H1 (cell line): ENCODE measurements around the gene HEPHL1. TPM values are rescaled to one million over a fixed set of nuclear protein-coding genes. Genes with fewer than 3 reads are reported as not detected.

Experiments used
- CTCF ChIA-PET: fragments of 300-600 bp; sonication (Branson Sonifier 250); formaldehyde crosslinking; loops from one replicate; lab custom pipeline; 2021; ENCODE audit not compliant: partially characterized antibody; lab: Charles Lee
- POLR2A ChIA-PET: fragments of 300-600 bp; sonication (Branson Sonifier 250); formaldehyde crosslinking; loops from one replicate; lab custom pipeline; 2021; ENCODE audit warnings: inconsistent platforms; ENCODE audit not compliant: partially characterized antibody; lab: Charles Lee
- DNase-seq, 2 experiments: peaks; one replicate each; pipeline versions ENCODE4 v3.0.0 to v3.0.0-alpha.2; 2010 to 2022; ENCODE audit warnings: low spot score in 2 of 2, low read depth in 1 of 2, mixed read lengths in 1 of 2
- FAIRE-seq: peaks from 2 replicates; lab custom pipeline; 2011; peaks lifted over from hg19 to GRCh38; lab: Jason Lieb, UNC
- H2AFZ ChIP-seq: 2 replicates; pipeline ENCODE4 v1.8.1; 2012; ENCODE audit warnings: low read length, inconsistent platforms
- H2AK5ac ChIP-seq: 2 replicates; pipeline ENCODE4 v1.6.1; 2013; ENCODE audit warnings: low read depth, low read length
- H2BK120ac ChIP-seq: replicated peaks from 2 replicates; pipeline ENCODE3; 2013; ENCODE audit warnings: low read depth, low read length, inconsistent platforms
- H2BK12ac ChIP-seq: 2 replicates; pipeline ENCODE4 v1.6.1; 2013; ENCODE audit warnings: low read depth, low read length
- H2BK15ac ChIP-seq: 2 replicates; pipeline ENCODE4 v1.6.1; 2013; ENCODE audit warnings: low read length
- H2BK20ac ChIP-seq: 2 replicates; pipeline ENCODE4 v1.6.1; 2013; ENCODE audit warnings: low read length
- H2BK5ac ChIP-seq: 2 replicates; pipeline ENCODE4 v1.6.1; 2013; ENCODE audit warnings: low read depth, low read length
- H3K14ac ChIP-seq: 2 replicates; pipeline ENCODE4 v1.6.1; 2013; ENCODE audit warnings: inconsistent platforms; ENCODE audit not compliant: insufficient read length
- H3K18ac ChIP-seq: 2 replicates; pipeline ENCODE4 v1.6.1; 2013; ENCODE audit warnings: low read length; ENCODE audit errors: extremely low read depth
- H3K23ac ChIP-seq: 2 replicates; pipeline ENCODE4 v1.6.1; 2013; ENCODE audit warnings: inconsistent platforms; ENCODE audit not compliant: insufficient read length
- H3K23me2 ChIP-seq: 2 replicates; pipeline ENCODE4 v1.6.1; 2013; ENCODE audit warnings: low read depth, low read length
- H3K27ac ChIP-seq: 2 replicates; pipeline ENCODE4 v1.6.1; 2011; ENCODE audit warnings: low read depth, low read length, inconsistent platforms
- H3K27me3 ChIP-seq, 4 experiments: replicated peaks in 1 of 4; 1 replicate in 1 of 4; 2 replicates in 3 of 4; pipeline versions ENCODE4 v1.6.1 to v1.8.1; 2011 to 2013; ENCODE audit warnings: low read length in 3 of 4, mild to moderate bottlenecking in 3 of 4, inconsistent platforms in 2 of 4, mixed read lengths in 2 of 4, moderate library complexity in 1 of 4; ENCODE audit not compliant: control insufficient read depth in 3 of 4, insufficient read depth in 3 of 4; ENCODE audit errors: extremely low read depth in 1 of 4
- H3K36me3 ChIP-seq, 4 experiments: 2 replicates each; pipeline versions ENCODE4 v1.6.1 to v1.8.1; 2011 to 2013; ENCODE audit warnings: mild to moderate bottlenecking in 4 of 4, low read length in 3 of 4, moderate library complexity in 2 of 4, control low read depth in 1 of 4, inconsistent platforms in 1 of 4; ENCODE audit not compliant: insufficient read depth in 4 of 4, control insufficient read depth in 2 of 4
- H3K4ac ChIP-seq: replicated peaks from 2 replicates; pipeline ENCODE3; 2013; ENCODE audit warnings: low read length, low read depth, mixed read lengths, inconsistent platforms; ENCODE audit not compliant: insufficient read length
- H3K4me1 ChIP-seq, 4 experiments: replicated peaks in 1 of 4; 1 replicate in 1 of 4; 2 replicates in 3 of 4; pipeline versions ENCODE4 v1.6.1 to v1.8.1; 2011 to 2013; ENCODE audit warnings: low read length in 3 of 4, inconsistent platforms in 2 of 4, mixed read lengths in 1 of 4; ENCODE audit not compliant: insufficient read depth in 4 of 4, control insufficient read depth in 3 of 4
- H3K4me2 ChIP-seq, 2 experiments: 2 replicates each; pipeline versions ENCODE4 v1.6.1 to v1.8.1; 2011 to 2013; ENCODE audit warnings: low read depth in 2 of 2, low read length in 2 of 2, control low read depth in 1 of 2, inconsistent platforms in 1 of 2, mild to moderate bottlenecking in 1 of 2; ENCODE audit not compliant: insufficient read depth in 1 of 2
- H3K4me3 ChIP-seq, 4 experiments: fragments of 200-600, 300-600 bp in 1 of 4; sonication (generic), shearing (Covaris generic), sonication (Bioruptor Twin) in 1 of 4; 2 replicates each; pipeline versions ENCODE4 v1.5.1 to v1.8.1; 2011 to 2016; ENCODE audit warnings: low read length in 4 of 4, low read depth in 3 of 4, control low read depth in 2 of 4, inconsistent platforms in 2 of 4, mild to moderate bottlenecking in 2 of 4, mixed read lengths in 1 of 4, moderate library complexity in 1 of 4; ENCODE audit not compliant: insufficient read depth in 2 of 4; ENCODE audit errors: extremely low read depth in 1 of 4
- H3K56ac ChIP-seq: replicated peaks from 2 replicates; pipeline ENCODE3; 2013; ENCODE audit warnings: low read depth, mild to moderate bottlenecking, mixed read lengths, low read length, inconsistent platforms; ENCODE audit not compliant: insufficient read length
- H3K79me1 ChIP-seq: 2 replicates; pipeline ENCODE4 v1.6.1; 2013; ENCODE audit warnings: low read depth, low read length, control low read depth
- H3K79me2 ChIP-seq, 2 experiments: 2 replicates each; pipeline versions ENCODE4 v1.6.1 to v1.8.1; 2012 to 2013; ENCODE audit warnings: low read length in 2 of 2, mild to moderate bottlenecking in 2 of 2, inconsistent platforms in 1 of 2; ENCODE audit not compliant: insufficient read depth in 2 of 2, control insufficient read depth in 1 of 2
- H3K9ac ChIP-seq, 4 experiments: replicated peaks in 1 of 4; 1 replicate in 1 of 4; 2 replicates in 3 of 4; pipeline versions ENCODE4 v1.6.1 to v1.8.1; 2011 to 2013; ENCODE audit warnings: low read depth in 3 of 4, low read length in 3 of 4, control low read depth in 2 of 4, mild to moderate bottlenecking in 2 of 4, moderate library complexity in 2 of 4, inconsistent platforms in 1 of 4; ENCODE audit errors: extremely low read depth in 1 of 4
- H3K9me3 ChIP-seq, 2 experiments: 2 replicates each; pipeline versions ENCODE4 v1.6.1 to v1.8.1; 2012 to 2013; ENCODE audit warnings: mild to moderate bottlenecking in 2 of 2, moderate library complexity in 2 of 2, control low read depth in 1 of 2, inconsistent platforms in 1 of 2, low read depth in 1 of 2, low read length in 1 of 2, mixed read lengths in 1 of 2; ENCODE audit not compliant: insufficient read depth in 2 of 2
- H4K20me1 ChIP-seq, 2 experiments: replicated peaks in 1 of 2; 2 replicates each; pipeline versions ENCODE3 to v1.8.1; 2011 to 2013; ENCODE audit warnings: inconsistent platforms in 2 of 2, low read length in 2 of 2, mild to moderate bottlenecking in 1 of 2; ENCODE audit not compliant: insufficient read depth in 2 of 2, control insufficient read depth in 1 of 2
- H4K5ac ChIP-seq: 2 replicates; pipeline ENCODE4 v1.6.1; 2013; ENCODE audit warnings: low read length, low read depth, mixed read lengths, inconsistent platforms; ENCODE audit not compliant: insufficient read length
- H4K8ac ChIP-seq: 2 replicates; pipeline ENCODE4 v1.8.0; 2013; ENCODE audit warnings: mild to moderate bottlenecking, moderate library complexity, low read length, inconsistent platforms; ENCODE audit not compliant: insufficient read depth; ENCODE audit errors: extremely low read depth
- H4K91ac ChIP-seq: replicated peaks from 2 replicates; pipeline ENCODE3; 2013; ENCODE audit warnings: low read length, mixed read lengths, inconsistent platforms; ENCODE audit not compliant: insufficient read length
- CBX5 ChIP-seq: fragments of 300-800, 300-1000 bp; sonication (generic); IDR thresholded peaks from 2 replicates; pipeline ENCODE4 v1.7.1; 2016; ENCODE audit warnings: antibody characterized with exemption, low read length, low read depth
- GABPA ChIP-seq: IDR thresholded peaks from 2 replicates; pipeline ENCODE4 v1.6.1; 2011; ENCODE audit warnings: mild to moderate bottlenecking, low read length, moderate library complexity, borderline replicate concordance; ENCODE audit not compliant: insufficient read depth
- JUND ChIP-seq: IDR thresholded peaks from 2 replicates; pipeline ENCODE4 v1.6.1; 2011; ENCODE audit warnings: mild to moderate bottlenecking, improper control_type of control experiment, low read length
- WGBS, 2 experiments: shearing (Covaris generic) in 1 of 2; methylation state at CpG; one replicate each; pipeline versions ENCODE4 v1.1.6 to v1.1.7; 2013 to 2015; ENCODE audit warnings: low lambda C conversion rate in 2 of 2, mixed read lengths in 2 of 2, inconsistent platforms in 1 of 2, low coverage in 1 of 2, missing lambda C conversion rate in 1 of 2; ENCODE audit not compliant: insufficient replicate concordance in 2 of 2, insufficient coverage in 1 of 2, insufficient read length in 1 of 2; ENCODE audit errors: extremely low coverage in 1 of 2, missing lambda C conversion rate in 1 of 2; 5-methylcytosine and 5-hydroxymethylcytosine counted together
- polyA plus RNA-seq, 7 experiments: library from polyadenylated mRNA; depleted of rRNA in 3 of 7; stranded (reverse) in 5 of 7; unstranded in 2 of 7; fragments of >200 nt in 5 of 7; fragments of 200-250 nt in 2 of 7; gene quantifications; 1 replicate in 5 of 7; 2 replicates in 1 of 7; 4 replicates in 1 of 7; pipeline versions ENCODE4 v1.2.1 to v1.2.3, GENCODE V29; 2011 to 2013; ENCODE audit warnings: missing spikeins in 2 of 7, mixed read lengths in 2 of 7
- total RNA-seq: library from RNA; stranded (reverse); fragmentation: NEBNext Ultra II Directional; extraction: Animal tissue kit (Norgen Biotek cat#: 25700); gene quantifications from 2 replicates; pipeline ENCODE4 v1.2.1, GENCODE V29; 2021

HEPHL1 gene
- total and polyA plus RNA-seq, 2 of the 8 experiments (the other 6 are each of a cell fraction or from before 2014, with no cell fraction given), result 0.09 to 0.11 TPM

DNA sequence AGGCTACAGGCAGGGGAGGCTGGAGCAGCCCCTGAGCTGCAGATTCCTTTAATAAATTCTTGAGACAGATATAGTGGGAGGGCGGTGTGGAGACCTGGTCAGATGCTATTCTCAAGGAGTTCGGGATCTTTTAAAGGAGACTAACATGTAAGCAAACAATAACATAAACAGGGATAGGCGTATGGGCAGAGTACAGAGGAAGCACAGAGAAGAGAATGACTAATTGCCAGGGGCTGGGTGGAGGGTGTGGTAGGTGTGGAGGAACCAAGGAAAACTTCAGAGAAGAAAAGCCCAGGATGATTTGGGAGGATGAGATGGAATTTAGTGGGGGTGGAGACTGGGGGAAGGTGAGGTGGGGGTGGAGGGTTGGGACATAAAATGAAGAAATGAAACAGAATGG is 9.7 kb upstream of the HEPHL1 start:
- no peak overlapping the region for H2BK20ac ChIP-seq
- whole genome bisulfite sequencing, 2 experiments, result 84% methylated on average over 3 of the region's 3 CpGs; no CpG with 5 or more reads in 1 of the 2 experiments
- TF ChIP-seq JUND (no peak), GABPA (no peak), CBX5 (no peak)

More for the DNA sequence above, 9.7 kb upstream of the HEPHL1 start:
- Histone ChIP-seq H2AK5ac (no peak overlapping the region), H3K9ac (no peak overlapping the region), H2BK12ac (no peak overlapping the region), H3K4me1 (no peaks in the 10 kb centered on the region), H4K20me1 (no peaks in the 10 kb centered on the region), H3K56ac (no peak overlapping the region), H3K23ac (no peak overlapping the region), H2BK15ac (no peak overlapping the region), H3K36me3 (no peaks in the 10 kb centered on the region), H4K91ac (no peak overlapping the region), H3K14ac (no peak overlapping the region), H3K23me2 (no peaks in the 10 kb centered on the region), H3K79me1 (no peaks in the 10 kb centered on the region), H3K27me3 (no peaks in the 10 kb centered on the region), H4K5ac (no peak overlapping the region), H3K18ac (no peak overlapping the region), H3K4me2 (no peak overlapping the region), H3K79me2 (no peaks in the 10 kb centered on the region), H3K4ac (no peak overlapping the region), H3K27ac (no peak overlapping the region), H2AFZ (no peak overlapping the region), H4K8ac (no peak overlapping the region), H3K9me3 (peaks cover 6 to 7% of the 10 kb centered on the region in 2 experiments; a peak in 3 of 4 replicates), H2BK5ac (no peak overlapping the region), H3K4me3 (no peak overlapping the region), H2BK120ac (no peak overlapping the region)
- POLR2A ChIA-PET, result no interaction called here
- CTCF ChIA-PET, result no interaction called here
- no peak for DNase-seq
- no peak for FAIRE-seq
